ENCODE measurements around the gene MT1F.
"Not testable (repeated sequence)": the region's sequence is repeated elsewhere in the genome, so short reads cannot be mapped to it uniquely, and the experiment has no call there.

Gene MT1F

GRCh38 chr16:56672761-56673536 lies 15.2 kb downstream of the MT1F start:
- Histone ChIP-seq H2AK5ac (ENCODE audit: low read depth, low read length) (no peak overlapping the region), H2BK15ac (ENCODE audit: low read length) (no peak overlapping the region), H3K27ac (replicated peaks; ENCODE audit: low read length) (no peak overlapping the region), H3K4me1 (ENCODE audit: control insufficient read depth in 2 of 2, insufficient read depth in 1 of 2, low read depth in 1 of 2, low read length in 2 of 2) (peaks cover 0 to 6% of the 10 kb centered on the region in 2 donors), H2BK12ac (ENCODE audit: low read length) (no peak overlapping the region), H3K79me1 (ENCODE audit: low read depth, low read length) (no peaks in the 10 kb centered on the region), H4K91ac (ENCODE audit: low read depth, low read length, poor library complexity) (no peak overlapping the region), H4K8ac (ENCODE audit: low read depth, low read length) (no peak overlapping the region), H3K23ac (ENCODE audit: low read depth, low read length, poor library complexity) (peak overlapping the region; percentile 3), H3K4me3 (ENCODE audit: low read length in 2 of 2) (peak overlapping the region in 1 of 2 donors; percentile 44), H3K18ac (ENCODE audit: low read length) (no peak overlapping the region), H2AFZ (ENCODE audit: low read length) (no peak overlapping the region), H3K14ac (ENCODE audit: low read length) (no peak overlapping the region), H3K36me3 (replicated peaks in 1 of 2; ENCODE audit: control insufficient read depth in 2 of 2, insufficient read depth in 2 of 2, low read length in 2 of 2) (no peaks in the 10 kb centered on the region), H2BK5ac (ENCODE audit: low read length) (no peak overlapping the region), H3K9me3 (replicated peaks in 1 of 2; ENCODE audit: control insufficient read depth in 2 of 2, insufficient read depth in 1 of 2, low read depth in 1 of 2, low read length in 2 of 2) (peaks cover 0 to 3% of the 10 kb centered on the region in 2 donors), H3K27me3 (ENCODE audit: control insufficient read depth in 3 of 3, insufficient read depth in 3 of 3, low read depth in 1 of 3, low read length in 3 of 3) (peaks cover 35 to 97% (median 91%) of the 10 kb centered on the region in 3 experiments), H3K4me2 (ENCODE audit: insufficient read depth, low read length, poor library complexity, severe bottlenecking) (no peak overlapping the region), H3K4ac (ENCODE audit: low read length) (no peak overlapping the region), H3K9ac (ENCODE audit: low read depth, low read length, poor library complexity) (no peak overlapping the region), H2BK120ac (ENCODE audit: low read depth, low read length) (no peak overlapping the region)
- WGBS, 2 donors (ENCODE audit: extremely low coverage in 2 of 2, insufficient read length in 2 of 2, insufficient replicate concordance in 1 of 2), result no CpG with 5 or more reads among the region's 11 CpGs
- no peak for DNase-seq (ENCODE audit: low spot score)

GRCh38 chr16:56673921-56674320 lies 16.2 kb downstream of the MT1F start:
- Histone ChIP-seq H4K91ac (ENCODE audit: low read depth, low read length, poor library complexity) (no peak overlapping the region), H3K27me3 (ENCODE audit: control insufficient read depth in 3 of 3, insufficient read depth in 3 of 3, low read depth in 1 of 3, low read length in 3 of 3) (peaks cover 27 to 94% (median 81%) of the 10 kb centered on the region in 3 experiments), H4K8ac (ENCODE audit: low read depth, low read length) (no peak overlapping the region), H3K9ac (ENCODE audit: low read depth, low read length, poor library complexity) (no peak overlapping the region), H3K79me1 (ENCODE audit: low read depth, low read length) (no peaks in the 10 kb centered on the region), H3K36me3 (replicated peaks in 1 of 2; ENCODE audit: control insufficient read depth in 2 of 2, insufficient read depth in 2 of 2, low read length in 2 of 2) (no peaks in the 10 kb centered on the region), H2BK120ac (ENCODE audit: low read depth, low read length) (no peak overlapping the region), H2BK12ac (ENCODE audit: low read length) (no peak overlapping the region), H3K18ac (ENCODE audit: low read length) (no peak overlapping the region), H3K14ac (ENCODE audit: low read length) (no peak overlapping the region), H2AFZ (ENCODE audit: low read length) (no peak overlapping the region), H3K4ac (ENCODE audit: low read length) (no peak overlapping the region), H2AK5ac (ENCODE audit: low read depth, low read length) (no peak overlapping the region), H3K23ac (ENCODE audit: low read depth, low read length, poor library complexity) (no peak overlapping the region), H3K4me3 (ENCODE audit: low read length in 2 of 2) (no peak overlapping the region), H3K4me2 (ENCODE audit: insufficient read depth, low read length, poor library complexity, severe bottlenecking) (no peak overlapping the region), H3K9me3 (replicated peaks in 1 of 2; ENCODE audit: control insufficient read depth in 2 of 2, insufficient read depth in 1 of 2, low read depth in 1 of 2, low read length in 2 of 2) (peaks cover 0 to 3% of the 10 kb centered on the region in 2 donors), H3K27ac (replicated peaks; ENCODE audit: low read length) (no peak overlapping the region), H2BK5ac (ENCODE audit: low read length) (no peak overlapping the region), H2BK15ac (ENCODE audit: low read length) (no peak overlapping the region), H3K4me1 (ENCODE audit: control insufficient read depth in 2 of 2, insufficient read depth in 1 of 2, low read depth in 1 of 2, low read length in 2 of 2) (peaks cover 0 to 6% of the 10 kb centered on the region in 2 donors)
- no CpG with 5 or more reads among the region's 12 CpGs for WGBS, 2 donors (ENCODE audit: extremely low coverage in 2 of 2, insufficient read length in 2 of 2, insufficient replicate concordance in 1 of 2)
- no peak for DNase-seq (ENCODE audit: low spot score)

- H3K4me1 ChIP-seq (ENCODE audit: control insufficient read depth in 2 of 2, insufficient read depth in 1 of 2, low read depth in 1 of 2, low read length in 2 of 2); H3K4me2 ChIP-seq (ENCODE audit: insufficient read depth, low read length, poor library complexity, severe bottlenecking); DNase-seq (ENCODE audit: low spot score); H3K4me3 ChIP-seq (ENCODE audit: low read length in 2 of 2); H3K23ac ChIP-seq (ENCODE audit: low read depth, low read length, poor library complexity); H3K9me3 ChIP-seq (replicated peaks in 1 of 2; ENCODE audit: control insufficient read depth in 2 of 2, insufficient read depth in 1 of 2, low read depth in 1 of 2, low read length in 2 of 2); H4K8ac ChIP-seq (ENCODE audit: low read depth, low read length); H2BK120ac ChIP-seq (ENCODE audit: low read depth, low read length); H3K27ac ChIP-seq (replicated peaks; ENCODE audit: low read length); H2BK12ac ChIP-seq (ENCODE audit: low read length); H3K4ac ChIP-seq (ENCODE audit: low read length); H2BK5ac ChIP-seq (ENCODE audit: low read length); H3K18ac ChIP-seq (ENCODE audit: low read length); H4K91ac ChIP-seq (ENCODE audit: low read depth, low read length, poor library complexity); H3K36me3 ChIP-seq (replicated peaks in 1 of 2; ENCODE audit: control insufficient read depth in 2 of 2, insufficient read depth in 2 of 2, low read length in 2 of 2); H2BK15ac ChIP-seq (ENCODE audit: low read length); H3K79me1 ChIP-seq (ENCODE audit: low read depth, low read length); H3K9ac ChIP-seq (ENCODE audit: low read depth, low read length, poor library complexity); H2AK5ac ChIP-seq (ENCODE audit: low read depth, low read length); H3K14ac ChIP-seq (ENCODE audit: low read length); H2AFZ ChIP-seq (ENCODE audit: low read length): not testable (repeated sequence)
- WGBS, 2 donors (ENCODE audit: extremely low coverage in 2 of 2, insufficient read length in 2 of 2, insufficient replicate concordance in 1 of 2), result no CpG with 5 or more reads among the region's 6 CpGs
- H3K27me3 ChIP-seq (ENCODE audit: control insufficient read depth in 3 of 3, insufficient read depth in 3 of 3, low read depth in 1 of 3, low read length in 3 of 3), result peaks cover 20 to 94% (median 74%) of the 10 kb centered on the region in 3 experiments
Measured at GRCh38 chr16:56674570-56674969, 16.8 kb downstream of the MT1F start.

- peaks cover 12 to 93% (median 63%) of the 10 kb centered on the region in 3 experiments for H3K27me3 ChIP-seq (ENCODE audit: control insufficient read depth in 3 of 3, insufficient read depth in 3 of 3, low read depth in 1 of 3, low read length in 3 of 3)
Measured at GRCh38 chr16:56675685-56676210, 18.0 kb downstream of the MT1F start.

More at GRCh38 chr16:56675685-56676210, 18.0 kb downstream of the MT1F start:
- Histone ChIP-seq H3K27ac (replicated peaks; ENCODE audit: low read length) (no peak overlapping the region), H3K36me3 (replicated peaks in 1 of 2; ENCODE audit: control insufficient read depth in 2 of 2, insufficient read depth in 2 of 2, low read length in 2 of 2) (no peaks in the 10 kb centered on the region), H3K9me3 (replicated peaks in 1 of 2; ENCODE audit: control insufficient read depth in 2 of 2, insufficient read depth in 1 of 2, low read depth in 1 of 2, low read length in 2 of 2) (peaks cover 0 to 2% of the 10 kb centered on the region in 2 donors), H3K9ac (ENCODE audit: low read depth, low read length, poor library complexity) (no peak overlapping the region), H2AFZ (ENCODE audit: low read length) (peak overlapping the region; percentile 22), H2BK5ac (ENCODE audit: low read length) (no peak overlapping the region), H3K4me2 (ENCODE audit: insufficient read depth, low read length, poor library complexity, severe bottlenecking) (peak overlapping the region; percentile 51), H2BK15ac (ENCODE audit: low read length) (no peak overlapping the region), H3K18ac (ENCODE audit: low read length) (peak overlapping the region; percentile 35), H3K23ac (ENCODE audit: low read depth, low read length, poor library complexity) (peak overlapping the region; percentile 82), H4K91ac (ENCODE audit: low read depth, low read length, poor library complexity) (no peak overlapping the region), H3K79me1 (ENCODE audit: low read depth, low read length) (no peaks in the 10 kb centered on the region), H3K4me3 (ENCODE audit: low read length in 2 of 2) (no peak overlapping the region), H3K14ac (ENCODE audit: low read length) (no peak overlapping the region), H2BK12ac (ENCODE audit: low read length) (no peak overlapping the region), H3K4ac (ENCODE audit: low read length) (no peak overlapping the region), H2BK120ac (ENCODE audit: low read depth, low read length) (no peak overlapping the region), H4K8ac (ENCODE audit: low read depth, low read length) (no peak overlapping the region), H2AK5ac (ENCODE audit: low read depth, low read length) (no peak overlapping the region), H3K4me1 (ENCODE audit: control insufficient read depth in 2 of 2, insufficient read depth in 1 of 2, low read depth in 1 of 2, low read length in 2 of 2) (peaks cover 0 to 6% of the 10 kb centered on the region in 2 donors)
- WGBS, 2 donors (ENCODE audit: extremely low coverage in 2 of 2, insufficient read length in 2 of 2, insufficient replicate concordance in 1 of 2), result no CpG with 5 or more reads among the region's 32 CpGs
- DNase-seq (ENCODE audit: low spot score), result no peak

Data from neuronal stem cell (in vitro differentiated cells).